ENCODE data around the gene NALCN.
"Not testable (repeated sequence)": the region's sequence is repeated elsewhere in the genome, so short reads cannot be mapped to it uniquely, and the experiment has no call there.

NALCN gene

DNA sequence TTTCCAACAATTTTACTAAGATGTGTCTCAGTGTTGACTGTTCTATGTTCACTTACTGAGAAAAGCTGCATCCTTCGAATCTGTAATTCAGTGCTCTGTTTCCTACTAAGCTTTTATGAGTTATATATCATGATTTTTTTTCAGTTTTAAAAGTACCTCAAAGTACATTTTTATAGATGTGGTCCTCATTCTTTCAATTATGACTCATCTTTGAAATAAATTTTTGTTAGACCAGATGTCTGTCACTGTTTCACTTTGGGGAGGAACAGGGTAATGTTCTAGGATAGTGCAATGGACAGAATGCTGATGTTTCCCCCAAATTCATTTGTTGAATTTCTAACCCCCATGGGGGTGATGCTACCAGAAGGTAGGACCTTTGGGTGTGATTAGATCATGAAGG, 74.8 kb downstream of the NALCN start:
- no peak for DNase-seq

- no peak for DNase-seq
These were observed 77.1 kb downstream of the NALCN start for GRCh38 chr13:101339202-101339601.

DNA sequence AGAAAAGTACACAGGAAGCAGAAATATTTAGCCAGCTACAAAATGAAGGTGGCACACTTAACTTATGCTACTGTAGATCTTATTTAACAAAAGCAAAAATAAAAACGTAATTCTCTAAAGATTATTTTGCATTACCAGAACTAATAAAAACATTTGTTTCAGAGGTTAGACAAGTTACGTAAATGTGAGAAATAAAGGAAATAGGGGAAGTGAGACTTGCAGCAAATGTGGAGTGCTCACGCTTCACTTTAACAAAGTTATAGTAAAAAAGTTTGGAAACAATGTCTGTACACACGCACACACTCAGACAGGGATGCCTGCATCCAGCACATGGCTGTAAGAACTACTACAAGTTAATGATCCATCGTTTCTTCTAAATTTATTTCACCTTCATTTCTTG, 83.7 kb downstream of the NALCN start:
- no peak for DNase-seq

DNA sequence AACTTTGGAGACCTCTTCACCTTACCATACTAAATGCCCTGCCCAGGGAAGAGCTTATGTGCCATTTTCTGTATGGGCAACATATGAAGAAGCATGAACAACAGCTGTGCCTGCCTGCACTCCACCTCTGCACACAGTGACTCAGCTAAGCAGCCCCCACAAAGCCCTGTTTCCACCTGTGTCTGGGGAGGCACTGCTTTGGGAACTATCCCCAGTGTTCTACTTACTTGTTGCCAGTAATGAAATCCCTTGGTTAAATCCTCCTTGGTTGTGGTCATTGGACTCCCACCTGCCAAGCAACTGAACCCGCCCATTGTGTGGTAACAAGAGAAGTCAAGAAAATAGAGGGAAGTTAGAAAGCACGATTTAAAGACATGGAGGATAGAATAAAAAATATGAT, 84.6 kb downstream of the NALCN start:
- no peak for DNase-seq

- DNase-seq, result no peak
These were observed 88.4 kb downstream of the NALCN start for GRCh38 chr13:101327871-101328270.

DNA sequence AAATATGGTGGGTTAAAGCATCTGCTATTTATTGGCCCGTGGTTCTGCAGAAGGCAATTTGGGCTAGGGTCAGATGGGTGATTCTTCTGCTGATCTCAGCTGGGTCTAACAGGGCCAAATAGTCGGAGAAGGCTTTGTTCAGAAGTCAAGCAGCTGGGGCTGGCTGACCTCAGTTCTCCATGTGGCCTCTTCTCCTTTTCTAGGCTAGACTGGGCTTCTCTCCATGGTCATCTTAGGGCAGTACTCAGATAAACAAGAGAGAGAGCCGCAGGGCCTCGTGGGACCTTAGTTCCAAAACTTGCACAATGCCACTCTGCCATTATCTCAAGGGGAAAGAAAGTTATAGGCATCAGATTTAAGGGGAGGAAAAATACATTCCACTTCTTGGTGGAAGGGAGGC, 89.6 kb downstream of the NALCN start:
- no peak for DNase-seq

DNA sequence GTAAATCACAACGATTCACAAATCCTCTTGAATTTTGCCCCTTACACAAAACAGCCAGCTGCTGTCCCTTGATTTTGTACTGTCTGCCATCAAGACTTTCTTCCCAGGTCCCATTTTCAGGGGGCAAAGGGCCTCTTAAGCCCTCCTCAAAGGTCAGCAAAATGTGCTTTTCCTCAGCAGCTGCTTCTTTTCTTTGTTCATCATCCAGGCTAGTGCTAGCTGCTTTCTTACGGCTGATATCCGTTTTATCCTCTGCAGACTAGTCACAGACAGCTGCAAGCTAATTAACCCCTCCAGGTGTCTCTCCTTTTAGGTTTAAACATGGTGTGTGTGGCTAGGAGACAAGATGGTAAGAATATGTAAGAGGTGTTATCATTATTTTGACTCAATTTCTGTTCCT, 90.9 kb downstream of the NALCN start:
- no peak for DNase-seq

DNA sequence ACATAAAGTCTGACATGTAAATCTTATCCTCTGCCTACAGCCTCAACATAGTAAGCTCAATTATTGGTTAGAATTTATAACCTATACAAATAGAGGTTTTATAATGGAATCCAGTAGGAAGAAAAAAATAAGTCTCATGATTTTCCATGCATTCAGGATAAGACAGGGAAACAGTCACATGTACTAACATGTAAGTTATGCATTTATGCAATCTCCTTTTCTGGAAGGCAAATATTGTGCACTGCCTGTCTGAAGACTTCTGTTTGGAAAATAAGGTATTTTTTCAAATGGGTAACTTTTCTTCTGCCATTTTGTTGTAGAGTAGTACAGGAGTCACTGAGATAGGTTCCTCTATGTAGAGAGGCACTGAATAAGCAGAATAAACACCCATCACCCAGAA, 92.7 kb downstream of the NALCN start:
- DNase-seq, result no peak

DNA sequence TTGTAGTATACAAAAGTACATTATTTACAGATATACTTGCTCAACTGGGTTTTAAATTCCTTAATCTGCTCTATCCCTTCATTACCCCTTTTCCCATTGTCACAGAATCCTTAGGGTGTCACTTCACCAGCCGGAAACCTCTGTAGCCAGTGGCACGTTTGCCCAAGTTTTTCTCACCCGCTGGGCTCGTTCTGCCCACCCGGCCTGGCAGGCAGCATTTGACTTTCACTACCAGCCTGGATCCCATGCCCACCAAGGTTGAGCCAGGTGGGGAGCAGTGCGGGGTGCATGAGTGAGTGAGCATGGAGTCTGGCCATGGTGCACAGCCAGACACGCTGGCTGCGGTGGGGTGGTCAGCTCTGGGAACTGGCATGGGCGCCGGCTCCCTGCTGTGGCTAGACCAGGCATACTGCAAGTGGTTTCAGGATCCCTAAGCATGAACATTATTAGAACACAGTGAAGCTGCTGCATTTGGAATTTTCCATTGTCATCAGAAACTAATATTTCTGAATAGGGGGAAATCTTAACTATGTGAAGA, 98.3 kb downstream of the NALCN start:
- no peak for DNase-seq

- DNase-seq, result not testable (repeated sequence)
These were observed 102.8 kb downstream of the NALCN start for GRCh38 chr13:101313479-101313878.

GRCh38 chr13:101309014-101309619, 107.2 kb downstream of the NALCN start:
- no peak for DNase-seq

DNA sequence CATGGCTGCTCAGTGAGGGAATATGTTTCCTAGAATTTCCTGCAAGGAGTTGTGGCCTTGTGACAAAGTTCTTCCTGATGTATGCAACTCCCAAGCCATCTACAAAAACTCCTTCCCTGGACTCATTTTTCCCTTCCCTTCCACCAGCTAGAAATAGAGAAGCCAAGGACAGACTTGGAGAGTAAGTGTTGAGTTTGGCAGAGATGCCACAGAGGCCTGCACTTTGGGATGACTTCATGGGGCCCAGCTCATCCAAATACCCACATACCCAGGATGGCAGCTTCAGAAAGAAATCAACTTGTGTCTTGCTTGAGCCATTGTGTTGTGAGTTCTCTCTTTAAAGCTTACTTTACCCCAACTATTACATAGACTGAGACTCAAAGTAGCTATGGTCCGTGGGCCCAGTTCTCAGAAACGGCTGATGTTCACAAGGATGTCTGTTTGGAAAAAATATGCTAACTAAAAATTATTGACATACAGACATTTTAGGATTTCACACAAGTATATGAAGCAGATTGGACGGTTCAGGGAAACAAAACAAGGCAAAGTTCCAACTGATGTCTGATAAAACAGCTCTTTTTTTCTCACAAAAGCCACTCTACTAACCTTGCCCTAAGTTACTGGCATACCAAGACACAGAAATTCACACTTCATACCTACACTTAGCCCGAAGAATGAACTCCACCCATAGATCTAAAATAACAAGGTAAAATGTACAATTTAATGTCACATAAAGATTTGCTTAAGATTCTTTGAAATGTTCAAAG, 107.9 kb downstream of the NALCN start:
- DNase-seq, result no peak

DNA sequence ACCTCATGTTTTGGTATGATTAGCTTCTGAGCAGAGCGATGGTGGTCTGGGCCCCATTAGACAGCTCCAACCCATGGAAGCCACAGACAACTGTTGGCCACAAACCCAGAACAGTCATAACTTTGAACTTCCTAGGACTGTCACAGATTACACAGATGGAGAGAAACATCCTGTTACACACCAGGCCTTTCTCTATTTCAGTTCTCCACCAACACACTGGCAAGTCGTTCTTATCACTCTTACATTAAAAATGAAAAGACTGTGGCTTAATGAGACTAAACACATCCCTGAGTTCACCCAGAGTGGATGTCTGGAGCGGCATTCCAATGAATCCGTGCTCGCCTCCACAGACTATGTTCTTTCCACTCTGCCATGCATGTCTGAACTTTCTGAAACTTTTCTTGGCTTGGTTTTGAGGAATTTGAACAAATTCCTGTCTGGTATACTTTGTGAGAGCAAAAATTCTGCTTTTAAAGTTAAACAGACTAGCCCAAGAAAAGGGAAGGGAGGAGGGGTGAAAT, 109.1 kb downstream of the NALCN start:
- no peak for DNase-seq

GRCh38 chr13:101306773-101307172, 109.5 kb downstream of the NALCN start:
- DNase-seq, result no peak

DNA sequence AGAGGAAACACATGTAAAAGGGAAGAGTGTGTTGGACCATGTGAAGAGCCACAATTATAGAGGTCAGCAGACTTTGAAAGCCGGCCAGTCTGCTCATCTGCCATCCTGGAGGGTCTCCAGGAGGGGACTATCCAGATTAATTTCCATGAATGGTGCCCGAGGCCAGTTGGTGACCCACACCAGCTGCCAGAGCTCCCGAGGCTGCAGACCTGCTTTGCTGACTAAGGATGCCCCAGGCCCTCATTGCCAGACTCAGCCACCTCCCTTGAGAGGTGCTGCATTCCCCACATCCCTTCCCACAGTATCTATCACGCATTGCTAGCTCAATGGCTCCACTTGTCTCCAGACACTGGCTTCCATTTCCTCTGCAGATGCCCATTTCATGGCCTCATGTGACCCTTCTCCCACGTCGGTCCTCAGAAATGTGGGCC, 110.3 kb downstream of the NALCN start:
- DNase-seq, result no peak

DNA sequence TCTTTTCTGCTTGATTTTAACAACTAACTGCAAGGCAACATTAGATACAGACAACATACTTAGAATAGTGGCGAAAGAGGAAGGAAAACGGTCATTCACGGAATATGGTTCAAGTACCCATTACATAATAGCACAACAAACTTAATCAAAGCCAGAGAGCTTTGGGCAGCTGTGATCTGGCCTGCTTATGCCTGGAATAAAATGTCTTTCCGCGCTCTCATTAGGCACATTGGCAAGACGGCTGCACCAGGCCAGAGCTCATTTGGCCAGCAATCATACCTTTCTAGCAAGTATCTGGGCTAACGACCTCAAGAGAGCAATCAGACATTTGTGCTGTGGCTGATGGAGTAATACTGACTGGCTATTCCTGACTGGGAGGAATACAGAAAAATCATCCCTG, 112.8 kb downstream of the NALCN start:
- DNase-seq, result peak in 24 of 58 donors; percentile 0 to 60 (median 13)

- DNase-seq, result no peak
These were observed 115.3 kb downstream of the NALCN start for GRCh38 chr13:101301053-101301452.

DNA sequence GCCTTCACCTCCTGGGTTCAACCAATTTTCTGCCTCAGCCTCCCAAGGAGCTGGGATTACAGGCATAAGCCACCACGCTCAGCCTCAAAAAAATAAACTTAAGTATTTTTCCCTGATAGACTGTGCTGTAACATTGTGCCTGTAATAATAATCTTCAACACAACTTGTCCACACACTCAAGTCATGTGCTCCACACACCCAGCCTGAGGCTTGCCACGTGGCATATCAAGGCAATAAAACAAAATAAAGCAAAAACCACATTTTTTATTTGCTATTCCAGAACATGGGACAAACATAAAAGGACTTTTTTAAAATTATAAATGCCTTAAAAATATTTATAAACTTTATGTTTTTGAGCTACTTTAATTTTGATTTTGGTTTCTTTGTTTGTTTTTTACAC, 115.8 kb downstream of the NALCN start:
- DNase-seq, result no peak

GRCh38 chr13:101298517-101298916, 117.8 kb downstream of the NALCN start:
- DNase-seq, result no peak

- no peak for DNase-seq
These were observed 118.5 kb downstream of the NALCN start for GRCh38 chr13:101297794-101298193.

- no peak for DNase-seq
These were observed 123.6 kb downstream of the NALCN start for GRCh38 chr13:101292711-101293110.

DNA sequence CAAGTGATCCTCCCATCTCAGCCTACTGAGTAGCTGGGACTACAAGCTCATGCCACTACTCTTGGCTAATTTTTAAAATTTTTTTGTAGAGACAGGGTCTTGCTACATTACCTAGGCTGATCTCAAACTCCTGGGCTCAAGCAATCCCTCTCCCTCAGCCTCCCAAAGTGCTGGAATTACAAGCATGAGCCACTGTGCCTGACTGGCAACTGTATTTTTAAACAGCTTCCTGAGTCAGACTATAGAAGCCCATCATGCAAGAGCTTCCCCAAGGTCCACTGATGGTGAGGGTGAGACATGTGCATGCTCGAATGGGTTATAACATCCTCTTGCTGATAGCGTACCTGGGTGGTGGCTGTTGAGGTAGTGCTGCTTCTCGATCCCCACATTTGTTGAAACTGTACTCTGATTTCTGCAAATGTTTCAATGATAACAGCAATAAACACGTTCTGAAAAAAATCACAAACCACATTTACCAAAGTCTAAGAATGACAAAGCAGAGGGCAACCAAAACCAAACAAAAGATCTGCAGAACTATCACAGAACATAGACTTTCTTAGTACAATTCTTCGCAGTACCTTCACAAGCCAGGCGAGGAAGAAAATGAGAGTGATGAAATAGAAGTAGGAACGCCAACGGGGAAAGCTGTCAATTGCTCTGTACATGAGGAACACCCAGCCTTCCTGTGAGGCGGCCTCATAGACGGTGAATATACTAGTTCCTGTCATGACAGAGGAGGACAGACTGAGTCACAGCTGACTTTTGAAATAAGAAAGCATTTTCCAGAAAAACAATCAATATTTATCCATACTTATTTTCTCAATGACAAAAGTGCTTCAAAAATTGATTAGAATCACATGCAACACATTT, 124.4 kb downstream of the NALCN start:
- DNase-seq, result no peak

Measured in anterior cingulate cortex (tissue), 58 donors.